NCI-H2107 treated with DMSO at 0.1 percent for 48 hours (cell line): Measurements from ENCODE around the gene MAML2.

Experiments used
- DNase-seq: peaks from one replicate; lab custom pipeline; 2025; ENCODE audit not compliant: unreplicated experiment; lab: John Stamatoyannopoulos, UW

MAML2 gene

GRCh38 chr11:96051820-96052219 is 291.2 kb downstream of the MAML2 start:
- no peak for DNase-seq

GRCh38 chr11:96050435-96051182 is 292.4 kb downstream of the MAML2 start:
- DNase-seq: no peak

GRCh38 chr11:96049426-96049825 is 293.6 kb downstream of the MAML2 start:
- DNase-seq: no peak

- peak; percentile 30 for DNase-seq
Measured at GRCh38 chr11:96045622-96046456, 297.2 kb downstream of the MAML2 start.

- DNase-seq: no peak
Measured at GRCh38 chr11:96044747-96045146, 298.2 kb downstream of the MAML2 start.

- DNase-seq: no peak
Measured at GRCh38 chr11:96044311-96044710, 298.7 kb downstream of the MAML2 start.

GRCh38 chr11:96043291-96043690 is 299.7 kb downstream of the MAML2 start:
- no peak for DNase-seq

- DNase-seq: no peak
Measured at GRCh38 chr11:96038046-96038445, 304.9 kb downstream of the MAML2 start.

- peak; percentile 44 for DNase-seq
Measured at GRCh38 chr11:96037405-96037949, 305.5 kb downstream of the MAML2 start.

GRCh38 chr11:96036863-96037262 is 306.1 kb downstream of the MAML2 start:
- peak; percentile 72 for DNase-seq

- DNase-seq: no peak
Measured at GRCh38 chr11:96035740-96036078, 307.3 kb downstream of the MAML2 start.

GRCh38 chr11:96035031-96035739 is 307.8 kb downstream of the MAML2 start:
- no peak for DNase-seq

- DNase-seq: no peak
Measured at GRCh38 chr11:96033599-96033998, 309.4 kb downstream of the MAML2 start.

- no peak for DNase-seq
Measured at GRCh38 chr11:96033095-96033494, 309.9 kb downstream of the MAML2 start.

GRCh38 chr11:96028746-96029145 is 314.2 kb downstream of the MAML2 start:
- no peak for DNase-seq

- no peak for DNase-seq
Measured at GRCh38 chr11:96027021-96027420, 316.0 kb downstream of the MAML2 start.

GRCh38 chr11:96026310-96026709 is 316.7 kb downstream of the MAML2 start:
- no peak for DNase-seq

GRCh38 chr11:96024666-96025065 is 318.3 kb downstream of the MAML2 start:
- no peak for DNase-seq

GRCh38 chr11:96023275-96023674 is 319.7 kb downstream of the MAML2 start:
- DNase-seq: no peak

- DNase-seq: no peak
Measured at GRCh38 chr11:96021901-96022650, 320.9 kb downstream of the MAML2 start.
